ENCODE data around the gene SULT1A1. TPM values are rescaled to one million over a fixed set of nuclear protein-coding genes. Genes with fewer than 3 reads are reported as not detected.

Gene SULT1A1
- total and polyA plus RNA-seq, 2 of the 4 experiments (the other 2 are of a cell fraction): 1.2 to 1.6 TPM

DNA sequence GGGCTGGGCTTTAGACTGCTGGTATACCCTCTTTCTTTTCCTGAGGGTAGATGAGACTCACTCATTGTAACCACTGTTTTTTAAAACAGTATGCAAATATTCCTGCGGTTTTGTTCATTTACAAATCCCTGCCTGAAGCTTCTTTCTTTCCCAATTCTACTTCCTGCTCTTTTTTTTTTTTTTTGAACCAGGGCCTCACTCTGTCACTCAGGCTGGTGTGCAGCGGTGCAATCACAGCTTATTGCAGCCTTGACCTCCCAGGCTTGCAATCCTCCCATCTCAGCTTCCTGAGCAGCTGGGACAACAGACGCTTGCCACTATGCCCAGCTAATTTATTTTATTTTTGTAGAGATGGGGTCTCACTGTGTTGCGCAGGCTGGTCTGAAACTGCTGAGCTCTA lies 8.0 kb upstream of the SULT1A1 start:
- Histone ChIP-seq H4K8ac (ENCODE audit: low read depth in 2 of 2, low read length in 2 of 2) (no peak overlapping the region), H3K4me1 (ENCODE audit: control insufficient read depth, insufficient read depth, low read length) (no peaks in the 10 kb centered on the region), H2BK5ac (ENCODE audit: low read depth, low read length, poor library complexity, severe bottlenecking) (no peak overlapping the region), H3K23ac (ENCODE audit: low read depth, low read length) (no peak overlapping the region), H2BK120ac (ENCODE audit: low read depth, low read length) (no peak overlapping the region), H3K27ac (ENCODE audit: insufficient read depth, low read length) (no peak overlapping the region), H3K4me2 (ENCODE audit: low read depth, low read length) (no peak overlapping the region), H3K9me3 (ENCODE audit: control insufficient read depth, insufficient read depth, low read length) (no peaks in the 10 kb centered on the region), H3K36me3 (ENCODE audit: control insufficient read depth, insufficient read depth, low read length) (no peaks in the 10 kb centered on the region), H3K9me1 (ENCODE audit: insufficient read depth, low read length) (no peaks in the 10 kb centered on the region), H3K79me1 (ENCODE audit: low read depth in 1 of 2, low read length in 2 of 2) (no peaks in the 10 kb centered on the region), H3K14ac (replicated peaks; ENCODE audit: low read depth, low read length) (no peak overlapping the region), H2BK20ac (ENCODE audit: low read depth, low read length) (no peak overlapping the region), H2BK15ac (ENCODE audit: low read depth, low read length) (no peak overlapping the region), H3K4ac (ENCODE audit: low read depth, low read length) (no peak overlapping the region), H4K5ac (ENCODE audit: low read depth, low read length) (no peak overlapping the region), H3K56ac (ENCODE audit: extremely low read depth, insufficient read depth, low read length) (no peak overlapping the region), H2AK5ac (ENCODE audit: low read depth, low read length) (no peak overlapping the region), H2AK9ac (replicated peaks; ENCODE audit: low read depth, low read length, poor library complexity) (no peak overlapping the region), H3K18ac (ENCODE audit: low read depth, low read length) (no peak overlapping the region), H3K4me3 (ENCODE audit: insufficient read depth, low read depth, low read length) (no peak overlapping the region), H4K20me1 (ENCODE audit: insufficient read depth, low read length) (no peaks in the 10 kb centered on the region), H3K27me3 (ENCODE audit: control insufficient read depth, insufficient read depth, low read length) (peaks cover 14% of the 10 kb centered on the region; the same call in 1 of the 2 replicates), H2AFZ (replicated peaks; ENCODE audit: low read length, poor library complexity) (no peak overlapping the region), H4K91ac (ENCODE audit: insufficient read depth, low read depth, low read length) (no peak overlapping the region), H3K9ac (ENCODE audit: low read depth, low read length) (no peak overlapping the region)
- ChIA-PET CTCF (interaction anchor here (0.6 kb wide), 1 partner anchor 290 kb away, joined by 3 read pairs; no protein-coding TSS in a partner anchor), POLR2A (ENCODE audit: unreplicated experiment) (no interaction called here)
- no peak for ATAC-seq (ENCODE audit: low read depth)
- dilution Hi-C loops (cut with HindIII; ENCODE audit: low sequenced_read_pairs, unreplicated experiment) (no loop called here), intact Hi-C loops (cut with micrococcal nuclease) (loop anchor here (5.0 kb wide), 2 partner anchors 81 to 341 kb away; partner anchors contain the start of gene NUPR1), in situ Hi-C loops (cut with MboI; ENCODE audit: low sequenced_read_pairs) (loop anchor here (10.0 kb wide), 1 partner anchor 343 kb away; no protein-coding TSS in a partner anchor)
- BruUV-seq (replicated peaks): no TSS peak
- no peak for DNase-seq
- TF ChIP-seq POLR2A (IDR thresholded peaks at IDR 0.05; ENCODE audit: low read depth, low read length) (no peak), MXI1 (IDR thresholded peaks at IDR 0.05; ENCODE audit: borderline replicate concordance, low read depth, low read length) (no peak), CHD1 (IDR thresholded peaks at IDR 0.05; ENCODE audit: low read depth, low read length) (no peak), MAFK (IDR thresholded peaks at IDR 0.05; ENCODE audit: low read depth, low read length) (no peak), RCOR1 (IDR thresholded peaks at IDR 0.05; ENCODE audit: insufficient replicate concordance, low read length) (no peak), SMC3 (IDR thresholded peaks at IDR 0.05; ENCODE audit: low read depth, low read length) (no peak), CEBPB (IDR thresholded peaks at IDR 0.05; ENCODE audit: low read depth, low read length) (no peak), RAD21 (IDR thresholded peaks at IDR 0.05; ENCODE audit: low read length) (no peak), MAZ (IDR thresholded peaks at IDR 0.05; ENCODE audit: borderline replicate concordance, low read depth, low read length) (no peak), FOS (IDR thresholded peaks at IDR 0.05; ENCODE audit: low read depth, low read length) (no peak), NFE2L2 (IDR thresholded peaks at IDR 0.05; ENCODE audit: low read depth, low read length) (no peak), BHLHE40 (IDR thresholded peaks at IDR 0.05; ENCODE audit: low read depth, low read length) (no peak)
- TF ChIP-seq, protein P1, sequence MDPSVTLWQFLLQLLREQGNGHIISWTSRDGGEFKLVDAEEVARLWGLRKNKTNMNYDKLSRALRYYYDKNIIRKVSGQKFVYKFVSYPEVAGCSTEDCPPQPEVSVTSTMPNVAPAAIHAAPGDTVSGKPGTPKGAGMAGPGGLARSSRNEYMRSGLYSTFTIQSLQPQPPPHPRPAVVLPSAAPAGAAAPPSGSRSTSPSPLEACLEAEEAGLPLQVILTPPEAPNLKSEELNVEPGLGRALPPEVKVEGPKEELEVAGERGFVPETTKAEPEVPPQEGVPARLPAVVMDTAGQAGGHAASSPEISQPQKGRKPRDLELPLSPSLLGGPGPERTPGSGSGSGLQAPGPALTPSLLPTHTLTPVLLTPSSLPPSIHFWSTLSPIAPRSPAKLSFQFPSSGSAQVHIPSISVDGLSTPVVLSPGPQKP (IDR thresholded peaks at IDR 0.05; ENCODE audit: borderline replicate concordance, low read depth, low read length): no peak
- TF ChIP-seq, protein P2, sequence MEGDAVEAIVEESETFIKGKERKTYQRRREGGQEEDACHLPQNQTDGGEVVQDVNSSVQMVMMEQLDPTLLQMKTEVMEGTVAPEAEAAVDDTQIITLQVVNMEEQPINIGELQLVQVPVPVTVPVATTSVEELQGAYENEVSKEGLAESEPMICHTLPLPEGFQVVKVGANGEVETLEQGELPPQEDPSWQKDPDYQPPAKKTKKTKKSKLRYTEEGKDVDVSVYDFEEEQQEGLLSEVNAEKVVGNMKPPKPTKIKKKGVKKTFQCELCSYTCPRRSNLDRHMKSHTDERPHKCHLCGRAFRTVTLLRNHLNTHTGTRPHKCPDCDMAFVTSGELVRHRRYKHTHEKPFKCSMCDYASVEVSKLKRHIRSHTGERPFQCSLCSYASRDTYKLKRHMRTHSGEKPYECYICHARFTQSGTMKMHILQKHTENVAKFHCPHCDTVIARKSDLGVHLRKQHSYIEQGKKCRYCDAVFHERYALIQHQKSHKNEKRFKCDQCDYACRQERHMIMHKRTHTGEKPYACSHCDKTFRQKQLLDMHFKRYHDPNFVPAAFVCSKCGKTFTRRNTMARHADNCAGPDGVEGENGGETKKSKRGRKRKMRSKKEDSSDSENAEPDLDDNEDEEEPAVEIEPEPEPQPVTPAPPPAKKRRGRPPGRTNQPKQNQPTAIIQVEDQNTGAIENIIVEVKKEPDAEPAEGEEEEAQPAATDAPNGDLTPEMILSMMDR (conservative IDR thresholded peaks at IDR 0.05; ENCODE audit: low read depth, low read length): no peak
- WGBS, 2 experiments (ENCODE audit: extremely low coverage in 2 of 2, insufficient read length in 1 of 2): no CpG with 5 or more reads among the region's 4 CpGs

Measured in IMR-90 (cell line).